Tibial nerve (tissue), 4 donors: ENCODE measurements around the gene PAQR6. TPM values are rescaled to one million over a fixed set of nuclear protein-coding genes. Genes with fewer than 3 reads are reported as not detected.
A peak's percentile ranks its signal among the peaks of the same experiment; 100 is the strongest.

Experiments
- DNase-seq, 2 donors: peaks; one replicate each; pipeline ENCODE4 v3.0.0-alpha.2; 2019; ENCODE audit warnings: low spot score in 2 of 2
- H3K27ac ChIP-seq, 4 donors: fragments of 200-600 bp; sonication (generic) in 3 of 4; one replicate each; pipeline ENCODE4 v1.5.1; 2017 to 2019; ENCODE audit warnings: mild to moderate bottlenecking in 1 of 4
- H3K27me3 ChIP-seq, 2 donors: fragments of 200-600 bp; sonication (generic) in 1 of 2; one replicate each; pipeline versions ENCODE4 v1.5.1 to v1.6.0; 2017 to 2019
- H3K36me3 ChIP-seq, 3 donors: fragments of 200-600 bp; sonication (generic); one replicate each; pipeline ENCODE4 v1.5.1; 2018 to 2019
- H3K4me1 ChIP-seq, 4 donors: fragments of 200-600 bp; sonication (generic) in 3 of 4; one replicate each; pipeline ENCODE4 v1.5.1; 2017 to 2019
- H3K4me3 ChIP-seq, 4 donors: fragments of 200-600 bp; sonication (generic) in 3 of 4; one replicate each; pipeline ENCODE4 v1.5.1; 2017 to 2019; ENCODE audit warnings: mild to moderate bottlenecking in 1 of 4, moderate library complexity in 1 of 4
- H3K9me3 ChIP-seq, 4 donors: fragments of 200-600 bp; sonication (generic) in 3 of 4; one replicate each; pipeline ENCODE4 v1.5.1; 2017 to 2019
- CTCF ChIP-seq, 5 experiments: fragments of 200-600 bp in 3 of 5; fragments of 450-650 bp in 2 of 5; sonication (generic) in 3 of 5; IDR thresholded peaks; one replicate each; pipeline ENCODE4 v1.5.1; 2016 to 2019; ENCODE audit warnings: antibody characterized with exemption in 5 of 5, mild to moderate bottlenecking in 3 of 5, moderate library complexity in 2 of 5
- EP300 ChIP-seq, 2 donors: sonication (generic); formaldehyde crosslinking; IDR thresholded peaks; one replicate each; pipeline ENCODE4 v1.6.1; 2017; ENCODE audit warnings: antibody characterized with exemption in 2 of 2, mild to moderate bottlenecking in 1 of 2
- POLR2A ChIP-seq, 2 donors: fragments of 450-650 bp; IDR thresholded peaks; one replicate each; pipeline ENCODE4 v1.6.1; 2017; ENCODE audit warnings: antibody characterized with exemption in 2 of 2, mild to moderate bottlenecking in 2 of 2, moderate library complexity in 2 of 2
- WGBS, 2 donors: methylation state at CpG; one replicate each; pipeline ENCODE4 v1.1.5; 2018; 5-methylcytosine and 5-hydroxymethylcytosine counted together
- total RNA-seq, 4 donors: library from RNA; depleted of rRNA; stranded (reverse); fragments of >200 nt; gene quantifications; one replicate each; pipeline ENCODE4 v1.1.0, GENCODE V29; 2016

The PAQR6 gene
- 10 to 100 TPM; 26.4 to 44.6 (median 31.2) TPM for total RNA-seq

- H3K9me3 ChIP-seq = no peaks in the 10 kb centered on the region
- TF ChIP-seq CTCF (IDR thresholded peaks at IDR 0.05) = no peak
- peak in 1 of 2 donors; percentile 47 for TF ChIP-seq POLR2A (IDR thresholded peaks at IDR 0.05)
- peak in 1 of 2 donors; percentile 64 for TF ChIP-seq EP300 (IDR thresholded peaks at IDR 0.05)
- H3K4me3 ChIP-seq = peak within 1 kb of the TSS in 3 of 4 donors; percentile 4 to 30 (median 16)
- WGBS, 2 donors = 38 to 40% methylated on average over 14 to 16 of the region's 16 CpGs
- peak in 1 of 2 donors; percentile 27 for DNase-seq
- H3K27ac ChIP-seq = peak within 1 kb of the TSS; percentile 68 to 85 (median 80)
- H3K36me3 ChIP-seq = peaks cover 0 to 53% (median 16%) of the 10 kb centered on the region in 3 donors
- H3K27me3 ChIP-seq = no peaks in the 10 kb centered on the region
- peaks cover 0 to 69% (median 28%) of the 10 kb centered on the region in 4 donors for H3K4me1 ChIP-seq
Measured at GRCh38 chr1:156247460-156248322, at the start of gene PAQR6. Gene PAQR6, minus strand, starts transcription at chr1:156248056. Its CDS starts 1,325 bp downstream, at chr1:156246731.

DNA sequence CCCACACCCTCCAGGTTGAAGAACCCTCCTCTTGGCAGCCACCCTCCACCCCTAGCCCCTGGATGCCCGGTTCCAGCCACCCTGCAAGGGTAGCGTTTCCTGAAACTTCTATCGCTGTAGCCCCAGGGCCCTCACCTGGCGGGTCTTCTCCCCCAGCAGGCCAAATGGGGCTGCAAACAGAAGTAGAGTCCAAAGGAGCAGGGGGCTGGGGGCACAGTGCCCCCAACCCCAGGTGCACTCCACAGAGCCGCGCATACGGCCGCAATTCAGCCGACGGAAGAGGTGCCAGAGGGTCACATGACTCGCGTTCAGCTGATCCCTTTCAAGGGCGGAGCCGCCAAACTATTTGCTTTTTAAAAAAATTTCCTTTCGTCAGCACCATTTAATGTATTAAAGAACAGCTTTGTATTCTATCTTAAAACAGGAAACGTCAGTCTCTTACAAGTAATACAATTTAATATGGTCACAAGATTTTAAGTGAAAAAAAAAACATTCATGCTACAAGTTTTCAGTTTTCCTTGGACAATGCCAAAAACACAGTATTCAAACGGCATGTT, 47.6 kb upstream of the PAQR6 start, which contains the start of gene GLMP:
GLMP (minus strand) TSS at position 289 of the 557 bp plus-strand sequence; CDS start at position 255, 34 bp downstream.
- TF ChIP-seq POLR2A (IDR thresholded peaks at IDR 0.05) (no peak), EP300 (IDR thresholded peaks at IDR 0.05) (peak in 1 of 2 donors; percentile 70)
- Histone ChIP-seq H3K4me3 (peak within 1 kb of the TSS; percentile 52 to 84 (median 74)), H3K9me3 (no peaks in the 10 kb centered on the region), H3K27ac (peak within 1 kb of the TSS; percentile 63 to 81 (median 70)), H3K4me1 (peaks cover 0 to 41% (median 19%) of the 10 kb centered on the region in 4 donors), H3K27me3 (no peaks in the 10 kb centered on the region), H3K36me3 (peaks cover 0 to 18% (median 0%) of the 10 kb centered on the region in 3 donors)
- WGBS, 2 donors = 1% methylated on average over 17 of the region's 17 CpGs
- peak; percentile 49 to 75 for DNase-seq

DNA sequence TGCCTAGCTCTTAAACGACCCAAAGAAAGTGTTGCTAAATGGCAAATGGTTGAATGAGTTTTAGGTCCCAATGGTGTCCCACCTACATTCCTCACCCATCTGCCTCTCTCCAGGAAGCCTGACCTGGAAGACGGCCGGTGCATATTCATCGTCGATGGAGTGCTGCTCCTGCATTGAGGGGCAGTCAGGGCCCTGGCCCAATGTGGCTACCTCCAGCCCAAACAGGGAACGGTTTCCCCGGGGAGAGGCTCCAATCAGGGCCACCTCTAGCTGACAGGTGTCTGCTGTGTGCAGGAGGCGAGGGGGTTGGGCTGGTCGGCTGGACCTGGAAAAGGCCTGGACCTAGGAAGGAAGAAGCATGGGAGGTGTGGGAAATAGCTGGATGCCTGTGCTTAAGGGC, 46.0 kb upstream of the PAQR6 start:
- H3K9me3 ChIP-seq = no peaks in the 10 kb centered on the region
- peaks cover 0 to 24% (median 0%) of the 10 kb centered on the region in 3 donors for H3K36me3 ChIP-seq
- H3K27me3 ChIP-seq = no peaks in the 10 kb centered on the region
- no peak overlapping the region for H3K27ac ChIP-seq
- 80 to 89% methylated on average over 9 of the region's 9 CpGs for WGBS, 2 donors
- DNase-seq = no peak
- TF ChIP-seq EP300 (IDR thresholded peaks at IDR 0.05) (no peak), CTCF (IDR thresholded peaks at IDR 0.05) (no peak), POLR2A (IDR thresholded peaks at IDR 0.05) (no peak)
- H3K4me1 ChIP-seq = peaks cover 0 to 43% (median 19%) of the 10 kb centered on the region in 4 donors
- no peak overlapping the region for H3K4me3 ChIP-seq

DNA sequence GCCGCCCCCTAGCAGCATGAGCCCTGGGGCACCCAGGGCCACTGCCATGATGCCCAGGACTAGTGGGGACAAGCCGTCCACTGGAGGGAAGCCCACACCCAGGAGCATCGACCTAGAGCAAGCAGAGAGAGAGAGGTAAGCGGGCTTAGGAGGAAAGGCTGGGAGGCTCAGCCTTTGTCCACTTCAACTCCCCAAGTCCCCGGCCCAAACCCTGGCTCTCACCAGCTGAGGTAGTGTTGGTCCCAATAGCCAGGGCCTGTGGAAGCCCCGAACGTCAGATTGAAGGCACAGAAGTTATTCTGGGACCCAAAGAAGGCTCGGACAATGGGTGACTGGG, 45.2 kb upstream of the PAQR6 start:
- H3K27ac ChIP-seq = no peak overlapping the region
- H3K4me3 ChIP-seq = no peak overlapping the region
- H3K27me3 ChIP-seq = no peaks in the 10 kb centered on the region
- TF ChIP-seq EP300 (IDR thresholded peaks at IDR 0.05) (no peak), CTCF (IDR thresholded peaks at IDR 0.05) (no peak), POLR2A (IDR thresholded peaks at IDR 0.05) (no peak)
- DNase-seq = no peak
- 85 to 92% methylated on average over 8 of the region's 8 CpGs for WGBS, 2 donors
- peaks cover 0 to 43% (median 19%) of the 10 kb centered on the region in 4 donors for H3K4me1 ChIP-seq
- peaks cover 0 to 31% (median 0%) of the 10 kb centered on the region in 3 donors for H3K36me3 ChIP-seq
- no peaks in the 10 kb centered on the region for H3K9me3 ChIP-seq

GRCh38 chr1:156291226-156292061, 43.6 kb upstream of the PAQR6 start:
- DNase-seq = peak; percentile 86 to 87
- 7 to 13% methylated on average over 31 to 37 of the region's 37 CpGs for WGBS, 2 donors
- Histone ChIP-seq H3K27ac (peak overlapping the region; percentile 71 to 94 (median 85)), H3K9me3 (no peaks in the 10 kb centered on the region), H3K27me3 (no peaks in the 10 kb centered on the region), H3K4me1 (peaks cover 0 to 43% (median 19%) of the 10 kb centered on the region in 4 donors), H3K4me3 (peak overlapping the region; percentile 34 to 54 (median 48)), H3K36me3 (peaks cover 0 to 35% (median 0%) of the 10 kb centered on the region in 3 donors)
- TF ChIP-seq POLR2A (IDR thresholded peaks at IDR 0.05) = peak; percentile 50 to 52
- no peak for TF ChIP-seq CTCF (IDR thresholded peaks at IDR 0.05)
- TF ChIP-seq EP300 (IDR thresholded peaks at IDR 0.05) = peak in 1 of 2 donors; percentile 80
